Measurements from ENCODE around the gene AKR1B1. TPM values are rescaled to one million over a fixed set of nuclear protein-coding genes. Genes with fewer than 3 reads are reported as not detected.

AKR1B1 gene
- total RNA-seq, 2 donors from 2014 or later = 30.5 to 75.0 TPM

GRCh38 chr7:134448356-134449229 is 10.3 kb downstream of the AKR1B1 start:
- H3K4me3 ChIP-seq = no peak overlapping the region
- no peaks in the 10 kb centered on the region for H3K4me1 ChIP-seq (replicated peaks)
- TF ChIP-seq CTCF (IDR thresholded peaks at IDR 0.05) (no peak), POLR2A (IDR thresholded peaks at IDR 0.05) (no peak), POLR2AphosphoS5 (IDR thresholded peaks at IDR 0.05) (no peak)
- no peaks in the 10 kb centered on the region for H3K27me3 ChIP-seq (replicated peaks; ENCODE audit: insufficient read depth)
- intact Hi-C loops (cut with DNase I) = no loop called here
- H3K36me3 ChIP-seq = peaks cover 6 to 20% of the 10 kb centered on the region in 2 donors
- no peak overlapping the region for H3K27ac ChIP-seq
- no peaks in the 10 kb centered on the region for H3K9me3 ChIP-seq
- 90% methylated on average over 11 of the region's 11 CpGs for WGBS
- no peak for DNase-seq (ENCODE audit: low spot score)

- Histone ChIP-seq H3K9me3 (no peaks in the 10 kb centered on the region), H3K4me1 (replicated peaks) (no peaks in the 10 kb centered on the region), H3K4me3 (no peak overlapping the region), H3K27me3 (replicated peaks; ENCODE audit: insufficient read depth) (no peaks in the 10 kb centered on the region), H3K27ac (no peak overlapping the region), H3K36me3 (peaks cover 6 to 20% of the 10 kb centered on the region in 2 donors)
- TF ChIP-seq POLR2AphosphoS5 (IDR thresholded peaks at IDR 0.05) = no peak
- TF ChIP-seq POLR2A (IDR thresholded peaks at IDR 0.05) = no peak
- no peak for TF ChIP-seq CTCF (IDR thresholded peaks at IDR 0.05)
- no peak for DNase-seq (ENCODE audit: low spot score)
- intact Hi-C loops (cut with DNase I) = no loop called here
- 93% methylated on average over 8 of the region's 9 CpGs for WGBS
Measured at GRCh38 chr7:134447383-134447782, 11.5 kb downstream of the AKR1B1 start.

- H3K27me3 ChIP-seq (replicated peaks; ENCODE audit: insufficient read depth) = no peaks in the 10 kb centered on the region
- intact Hi-C loops (cut with DNase I) = no loop called here
- no peaks in the 10 kb centered on the region for H3K4me1 ChIP-seq (replicated peaks)
- no peak overlapping the region for H3K27ac ChIP-seq
- H3K9me3 ChIP-seq = no peaks in the 10 kb centered on the region
- no peak overlapping the region for H3K4me3 ChIP-seq
- peaks cover 6 to 20% of the 10 kb centered on the region in 2 donors for H3K36me3 ChIP-seq
- no peak for DNase-seq (ENCODE audit: low spot score)
- TF ChIP-seq CTCF (IDR thresholded peaks at IDR 0.05) (no peak), POLR2AphosphoS5 (IDR thresholded peaks at IDR 0.05) (no peak), POLR2A (IDR thresholded peaks at IDR 0.05) (no peak)
- over 99% methylated on average over 9 of the region's 10 CpGs for WGBS
Measured at GRCh38 chr7:134446923-134447322, 12.0 kb downstream of the AKR1B1 start.

- 93% methylated on average over 9 of the region's 9 CpGs for WGBS
- Histone ChIP-seq H3K36me3 (peaks cover 6 to 20% of the 10 kb centered on the region in 2 donors), H3K4me1 (replicated peaks) (no peaks in the 10 kb centered on the region), H3K4me3 (no peak overlapping the region), H3K9me3 (no peaks in the 10 kb centered on the region), H3K27me3 (replicated peaks; ENCODE audit: insufficient read depth) (no peaks in the 10 kb centered on the region), H3K27ac (no peak overlapping the region)
- no peak for DNase-seq (ENCODE audit: low spot score)
- no peak for TF ChIP-seq POLR2AphosphoS5 (IDR thresholded peaks at IDR 0.05)
- TF ChIP-seq POLR2A (IDR thresholded peaks at IDR 0.05) = no peak
- TF ChIP-seq CTCF (IDR thresholded peaks at IDR 0.05) = no peak
- intact Hi-C loops (cut with DNase I) = no loop called here
Measured at GRCh38 chr7:134446446-134446845, 12.5 kb downstream of the AKR1B1 start.

- H3K9me3 ChIP-seq = no peaks in the 10 kb centered on the region
- H3K36me3 ChIP-seq = peaks cover 6 to 20% of the 10 kb centered on the region in 2 donors
- intact Hi-C loops (cut with DNase I) = no loop called here
- H3K27ac ChIP-seq = no peak overlapping the region
- no peaks in the 10 kb centered on the region for H3K27me3 ChIP-seq (replicated peaks; ENCODE audit: insufficient read depth)
- no peaks in the 10 kb centered on the region for H3K4me1 ChIP-seq (replicated peaks)
- DNase-seq (ENCODE audit: low spot score) = no peak
- WGBS = 88% methylated on average over 4 of the region's 4 CpGs
- H3K4me3 ChIP-seq = no peak overlapping the region
- no peak for TF ChIP-seq POLR2A (IDR thresholded peaks at IDR 0.05)
- TF ChIP-seq CTCF (IDR thresholded peaks at IDR 0.05) = no peak
- TF ChIP-seq POLR2AphosphoS5 (IDR thresholded peaks at IDR 0.05) = no peak
Measured at GRCh38 chr7:134444961-134445315, 14.0 kb downstream of the AKR1B1 start.

All from prostate gland (tissue), 2 donors.